Measurements from ENCODE around the gene VTI1A.

DNA sequence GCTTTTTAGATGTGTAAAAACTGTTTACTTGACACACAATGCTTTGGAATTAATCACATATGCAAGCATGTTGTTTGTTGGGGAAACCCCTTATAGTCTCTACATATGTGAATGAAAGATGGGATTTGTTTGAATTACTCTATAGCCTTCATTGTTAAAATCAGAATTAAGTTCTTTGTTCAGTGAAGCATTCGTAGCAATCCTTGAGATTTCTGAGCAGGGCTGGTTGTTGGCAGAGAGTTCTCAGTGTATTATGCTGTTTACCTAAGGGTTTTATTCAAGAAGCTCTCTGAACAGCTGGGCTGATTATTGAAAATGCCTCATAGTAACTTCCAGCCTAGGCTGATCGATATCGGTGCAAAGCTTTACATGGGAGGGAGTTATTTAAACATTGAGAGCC, 190.9 kb downstream of the VTI1A start:
- TF ChIP-seq, protein P1, sequence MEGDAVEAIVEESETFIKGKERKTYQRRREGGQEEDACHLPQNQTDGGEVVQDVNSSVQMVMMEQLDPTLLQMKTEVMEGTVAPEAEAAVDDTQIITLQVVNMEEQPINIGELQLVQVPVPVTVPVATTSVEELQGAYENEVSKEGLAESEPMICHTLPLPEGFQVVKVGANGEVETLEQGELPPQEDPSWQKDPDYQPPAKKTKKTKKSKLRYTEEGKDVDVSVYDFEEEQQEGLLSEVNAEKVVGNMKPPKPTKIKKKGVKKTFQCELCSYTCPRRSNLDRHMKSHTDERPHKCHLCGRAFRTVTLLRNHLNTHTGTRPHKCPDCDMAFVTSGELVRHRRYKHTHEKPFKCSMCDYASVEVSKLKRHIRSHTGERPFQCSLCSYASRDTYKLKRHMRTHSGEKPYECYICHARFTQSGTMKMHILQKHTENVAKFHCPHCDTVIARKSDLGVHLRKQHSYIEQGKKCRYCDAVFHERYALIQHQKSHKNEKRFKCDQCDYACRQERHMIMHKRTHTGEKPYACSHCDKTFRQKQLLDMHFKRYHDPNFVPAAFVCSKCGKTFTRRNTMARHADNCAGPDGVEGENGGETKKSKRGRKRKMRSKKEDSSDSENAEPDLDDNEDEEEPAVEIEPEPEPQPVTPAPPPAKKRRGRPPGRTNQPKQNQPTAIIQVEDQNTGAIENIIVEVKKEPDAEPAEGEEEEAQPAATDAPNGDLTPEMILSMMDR (conservative IDR thresholded peaks at IDR 0.05 in 1 of 2, IDR thresholded peaks at IDR 0.05 in 1 of 2; ENCODE audit: extremely low read depth in 1 of 2, insufficient read depth in 1 of 2, low read depth in 1 of 2, low read length in 2 of 2), result no peak
- no peak for TF ChIP-seq EZH2 (IDR thresholded peaks at IDR 0.05; ENCODE audit: borderline replicate concordance, low read length)
